Hippocampal formation (tissue), 2 donors: Measurements from ENCODE around the gene GLYATL3.

Experiments used
- DNase-seq, 2 donors: peaks; one replicate each; lab custom pipeline; 2025; lab: John Stamatoyannopoulos, UW

GLYATL3 gene

DNA sequence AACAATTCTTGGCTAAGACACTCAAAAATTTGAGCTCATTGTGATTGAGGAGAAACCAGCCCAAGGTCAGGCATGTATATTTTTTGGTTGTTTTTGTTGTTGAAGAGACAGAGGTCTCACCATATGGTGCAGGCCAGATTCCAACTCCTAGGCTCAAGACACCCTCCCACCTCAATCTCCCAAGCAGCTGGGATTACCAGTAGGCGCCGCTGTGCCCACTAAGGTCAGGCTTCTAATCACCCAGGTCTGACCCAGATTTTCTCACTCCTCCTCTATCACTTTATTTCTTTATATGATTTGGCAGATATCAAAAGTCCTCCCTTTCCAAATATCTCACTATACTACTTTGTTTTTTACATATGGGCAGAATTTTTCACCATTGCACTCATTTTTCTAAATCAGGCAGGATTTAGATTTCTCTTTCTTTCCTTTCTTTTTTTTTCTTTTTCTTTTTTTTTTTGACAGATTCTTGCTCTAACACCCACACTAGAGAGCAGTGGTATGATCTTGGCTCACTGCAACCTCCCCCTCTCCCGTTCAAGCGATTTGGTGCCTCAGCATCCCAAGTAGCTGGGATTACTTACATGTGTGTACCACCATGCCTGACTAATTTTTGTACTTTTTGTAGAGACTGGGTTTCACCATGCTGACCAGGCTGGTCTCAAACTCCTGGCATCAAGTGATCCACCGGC lies 49.0 kb downstream of the GLYATL3 start:
- DNase-seq = no peak

- no peak for DNase-seq
Observed at GRCh38 chr6:49549691-49550491, 50.2 kb downstream of the GLYATL3 start.

DNA sequence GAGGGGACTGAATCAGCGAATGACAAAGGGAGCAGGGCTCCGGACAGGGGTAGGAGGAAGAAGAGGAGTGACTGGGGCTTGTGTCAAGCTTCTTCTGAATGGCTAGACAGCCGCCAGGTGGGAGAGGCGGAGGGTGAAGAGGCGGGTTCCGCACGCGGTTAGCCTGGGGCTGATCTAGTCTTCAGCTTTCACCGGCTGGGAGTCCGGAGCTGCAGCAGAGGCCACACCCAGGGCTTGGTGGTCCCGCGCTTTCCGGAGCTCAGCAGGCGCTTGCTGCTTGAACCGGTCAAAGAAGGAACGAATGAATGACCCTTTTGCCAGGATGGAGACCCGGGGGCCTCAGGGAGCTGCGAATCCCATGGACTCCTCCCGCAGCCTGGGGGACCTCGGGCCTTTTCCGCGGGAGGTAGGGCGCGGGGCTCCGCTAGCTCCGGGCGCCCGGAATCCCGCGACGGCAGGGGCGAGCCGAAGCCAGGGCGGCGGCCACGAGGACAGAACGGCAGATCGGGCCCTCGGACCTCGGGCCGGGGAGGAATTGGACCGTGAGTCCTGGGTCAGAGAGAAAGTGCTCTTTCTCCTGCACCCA lies 50.9 kb downstream of the GLYATL3 start, which contains the start of gene C6orf141:
TSS of gene C6orf141 (plus strand) at position 177 of the 586 bp plus-strand sequence. CDS start at position 302, 125 bp downstream.
- DNase-seq = no peak

DNA sequence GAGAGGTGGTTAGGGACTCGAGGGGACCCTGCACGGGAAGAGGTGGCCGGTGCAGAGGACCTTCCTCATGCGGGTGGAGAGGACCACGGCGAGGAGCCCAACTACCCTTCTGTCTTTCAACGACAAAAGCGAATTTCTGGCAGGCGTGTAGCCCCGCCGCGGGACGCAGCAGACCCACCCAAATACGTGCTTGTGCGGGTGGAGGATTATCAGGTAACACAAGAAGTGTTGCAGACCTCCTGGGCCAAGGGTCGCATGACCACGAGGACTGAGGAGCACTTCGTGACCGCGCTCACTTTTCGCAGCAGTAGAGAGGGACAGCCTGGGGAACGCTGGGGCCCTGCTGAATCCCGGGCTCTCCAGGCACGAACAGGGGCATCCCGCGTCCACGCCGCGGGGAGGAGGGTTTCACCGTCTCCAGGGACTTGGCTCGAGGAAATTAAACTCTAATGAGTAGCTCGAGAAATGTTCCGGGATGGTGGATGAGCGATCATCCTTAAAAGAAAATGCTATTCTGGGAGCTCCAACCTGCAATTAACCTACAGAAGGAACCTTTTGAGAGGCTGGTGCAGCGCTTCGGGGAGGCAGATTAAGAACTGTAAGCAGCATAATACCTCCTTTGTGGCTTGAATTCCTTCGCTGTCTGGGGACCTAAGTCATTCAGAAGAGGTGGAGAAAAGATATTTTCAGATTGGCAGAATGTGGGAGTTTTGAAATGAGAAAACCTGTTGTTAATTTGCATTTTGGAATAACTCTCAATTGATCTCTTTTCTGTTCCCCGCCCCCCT lies 51.5 kb downstream of the GLYATL3 start:
- no peak for DNase-seq

DNA sequence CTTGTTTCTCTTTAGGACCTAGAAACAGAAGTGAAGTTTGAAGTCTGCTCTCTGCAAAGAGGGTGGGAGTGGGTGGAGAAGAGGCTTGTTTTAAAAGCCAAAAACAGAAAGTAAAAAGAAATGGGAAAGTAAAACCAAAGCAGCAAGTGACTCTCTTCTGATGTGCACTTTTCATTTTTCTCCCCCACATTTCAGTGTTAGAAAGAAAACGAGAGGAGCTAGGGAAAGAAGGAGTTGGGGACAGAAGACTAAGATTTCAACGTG lies 52.1 kb downstream of the GLYATL3 start:
- DNase-seq = no peak

DNA sequence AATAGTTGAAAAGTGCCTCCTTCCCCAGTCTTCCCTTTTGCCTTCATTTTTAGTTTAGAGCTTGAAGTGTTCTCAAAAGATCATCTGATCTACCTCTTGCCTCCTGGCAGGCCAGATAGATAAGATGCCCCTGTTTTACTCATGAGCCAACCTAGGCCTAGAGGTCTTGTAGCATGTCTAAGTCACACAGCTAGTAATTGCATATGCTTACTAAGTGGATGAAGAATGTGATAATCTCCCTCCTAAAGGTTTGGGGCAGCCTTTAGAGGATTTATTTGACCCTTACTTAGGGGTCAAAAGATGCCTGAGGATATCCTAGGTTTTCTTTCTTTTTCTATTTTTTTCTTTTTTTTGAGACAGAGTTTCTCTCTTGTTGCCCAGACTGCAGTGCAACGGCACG lies 52.9 kb downstream of the GLYATL3 start:
- DNase-seq = no peak

- no peak for DNase-seq
Observed at GRCh38 chr6:49553384-49553783, 53.7 kb downstream of the GLYATL3 start.

- DNase-seq = no peak
Observed at GRCh38 chr6:49555951-49556350, 56.2 kb downstream of the GLYATL3 start.

DNA sequence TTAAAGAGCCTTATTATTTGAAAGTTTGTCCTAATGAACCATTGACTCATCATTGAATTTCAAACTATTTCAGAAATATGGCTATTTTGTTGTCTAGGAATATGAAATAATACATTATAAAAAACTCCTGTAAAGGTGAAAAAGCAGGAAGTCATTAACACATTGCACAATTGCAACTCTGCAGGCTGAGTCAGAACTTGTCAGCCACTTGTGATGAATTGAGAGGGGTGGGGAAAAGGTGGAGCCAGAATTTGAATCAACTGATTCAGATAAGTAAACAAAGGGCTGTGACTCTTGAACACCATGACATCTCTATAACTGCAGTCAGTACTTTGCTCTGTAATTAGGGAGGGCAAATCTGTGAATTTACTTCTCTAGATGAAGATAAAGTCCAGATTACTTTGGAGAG lies 56.7 kb downstream of the GLYATL3 start:
- no peak for DNase-seq

- no peak for DNase-seq
Observed at GRCh38 chr6:49557177-49557576, 57.5 kb downstream of the GLYATL3 start.

GRCh38 chr6:49558238-49558637 lies 58.5 kb downstream of the GLYATL3 start:
- DNase-seq = no peak

- DNase-seq = no peak
Observed at GRCh38 chr6:49563006-49563886, 63.5 kb downstream of the GLYATL3 start.

DNA sequence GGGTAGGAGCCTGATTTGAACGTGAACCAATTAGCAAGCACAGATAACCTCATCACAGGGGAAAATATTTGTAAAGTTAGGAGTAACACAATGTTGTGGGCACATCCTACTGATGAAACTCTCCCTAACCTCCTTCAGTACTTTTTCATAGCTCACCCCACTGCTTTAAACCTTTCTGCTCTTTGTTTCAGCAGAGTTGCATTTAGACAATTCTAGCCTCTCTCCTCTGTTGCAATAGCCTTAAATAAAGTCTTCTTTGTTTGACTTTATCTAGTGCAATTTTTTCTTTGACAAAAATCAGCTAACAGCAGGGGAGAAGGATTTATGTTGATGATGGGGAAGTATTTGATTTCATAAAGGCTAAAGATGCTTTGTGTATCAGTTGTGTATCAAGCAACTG lies 64.8 kb downstream of the GLYATL3 start:
- DNase-seq = no peak

- DNase-seq = no peak
Observed at GRCh38 chr6:49565261-49565660, 65.5 kb downstream of the GLYATL3 start.

- no peak for DNase-seq
Observed at GRCh38 chr6:49565855-49566254, 66.1 kb downstream of the GLYATL3 start.

DNA sequence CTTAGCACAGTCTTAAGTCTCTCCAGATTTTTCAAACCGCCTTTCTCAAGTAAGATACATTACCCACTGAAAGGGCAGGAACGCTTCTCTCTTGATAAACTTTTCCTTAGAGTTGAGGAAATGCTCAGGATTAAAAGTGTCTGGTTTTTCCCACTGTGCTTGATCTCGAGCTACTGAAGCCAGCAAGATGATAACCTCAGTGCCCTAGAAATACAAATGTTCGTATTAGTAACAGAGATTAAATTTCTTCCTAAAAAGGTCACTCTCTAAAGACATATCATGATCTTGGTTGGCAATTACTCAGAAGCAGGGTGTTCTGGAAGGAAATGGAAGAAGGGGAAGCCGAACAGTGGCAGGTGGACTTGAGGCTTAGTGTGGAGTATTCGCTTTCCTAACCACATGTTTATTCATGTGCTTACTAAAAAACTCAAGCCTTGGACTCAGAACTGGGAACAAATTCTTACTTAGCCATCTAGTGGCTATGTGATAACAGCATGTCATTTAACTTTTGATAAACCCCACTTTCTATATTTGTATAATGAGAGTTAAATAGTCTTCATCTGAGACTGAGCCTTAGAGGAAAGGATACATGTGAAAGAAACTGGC lies 70.9 kb downstream of the GLYATL3 start:
- DNase-seq = no peak

DNA sequence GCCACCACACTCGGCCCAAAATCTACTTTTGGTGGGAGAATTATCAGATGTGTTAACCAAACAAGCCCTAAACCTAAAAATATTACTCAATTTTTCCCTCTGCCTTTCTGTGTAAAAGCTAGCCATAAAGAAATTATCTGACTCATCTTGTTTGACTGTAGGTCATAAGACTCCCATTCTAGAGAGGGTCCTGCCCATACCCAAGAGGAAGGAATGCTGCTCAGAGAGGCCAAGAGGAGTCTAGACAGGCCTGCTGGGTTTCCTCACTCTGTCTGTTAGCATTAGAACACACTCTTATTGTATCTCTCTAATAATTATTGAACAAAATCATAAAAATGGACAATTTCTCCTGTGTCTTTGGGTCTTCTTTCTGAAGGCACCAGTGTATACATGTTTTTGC lies 76.9 kb downstream of the GLYATL3 start:
- DNase-seq = no peak
